Stimulated activated CD4-positive, alpha-beta T cell treated with anti-CD3 and anti-CD28 coated beads, Interleukin-4, amount 100 ng/mL, for 4 hours (primary cell): Measurements from ENCODE around the gene CAPN13.

Source experiments
- DNase-seq, 2 experiments: peaks; one replicate each; pipeline ENCODE4 v3.0.0-alpha.2; 2020

The CAPN13 gene, protein sequence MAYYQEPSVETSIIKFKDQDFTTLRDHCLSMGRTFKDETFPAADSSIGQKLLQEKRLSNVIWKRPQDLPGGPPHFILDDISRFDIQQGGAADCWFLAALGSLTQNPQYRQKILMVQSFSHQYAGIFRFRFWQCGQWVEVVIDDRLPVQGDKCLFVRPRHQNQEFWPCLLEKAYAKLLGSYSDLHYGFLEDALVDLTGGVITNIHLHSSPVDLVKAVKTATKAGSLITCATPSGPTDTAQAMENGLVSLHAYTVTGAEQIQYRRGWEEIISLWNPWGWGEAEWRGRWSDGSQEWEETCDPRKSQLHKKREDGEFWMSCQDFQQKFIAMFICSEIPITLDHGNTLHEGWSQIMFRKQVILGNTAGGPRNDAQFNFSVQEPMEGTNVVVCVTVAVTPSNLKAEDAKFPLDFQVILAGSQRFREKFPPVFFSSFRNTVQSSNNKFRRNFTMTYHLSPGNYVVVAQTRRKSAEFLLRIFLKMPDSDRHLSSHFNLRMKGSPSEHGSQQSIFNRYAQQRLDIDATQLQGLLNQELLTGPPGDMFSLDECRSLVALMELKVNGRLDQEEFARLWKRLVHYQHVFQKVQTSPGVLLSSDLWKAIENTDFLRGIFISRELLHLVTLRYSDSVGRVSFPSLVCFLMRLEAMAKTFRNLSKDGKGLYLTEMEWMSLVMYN

DNA sequence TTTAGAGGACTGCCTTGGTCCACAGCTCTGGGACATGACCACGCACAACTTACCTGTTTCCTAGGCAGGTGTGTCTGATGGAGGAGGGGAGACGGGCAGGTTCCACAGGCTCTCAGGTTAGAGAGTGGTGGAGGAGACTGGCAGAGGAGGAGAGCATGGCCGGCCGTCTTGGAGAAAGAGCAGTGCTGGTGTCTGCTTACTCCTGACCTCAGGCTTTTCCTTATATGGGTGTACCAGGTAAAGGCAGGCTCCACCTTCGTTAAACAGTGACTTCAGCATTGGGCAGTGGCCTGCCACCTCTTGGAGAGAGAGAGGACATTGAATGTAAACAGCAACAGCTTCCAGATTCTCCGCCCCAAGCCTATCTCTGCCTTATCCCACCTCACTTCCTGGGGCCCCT is at the start of gene CAPN13:
TSS of gene CAPN13 (minus strand) at position 198 of the 400 bp plus-strand sequence. CDS start 20,121 bp downstream, outside the sequence.
- no peak for DNase-seq

DNA sequence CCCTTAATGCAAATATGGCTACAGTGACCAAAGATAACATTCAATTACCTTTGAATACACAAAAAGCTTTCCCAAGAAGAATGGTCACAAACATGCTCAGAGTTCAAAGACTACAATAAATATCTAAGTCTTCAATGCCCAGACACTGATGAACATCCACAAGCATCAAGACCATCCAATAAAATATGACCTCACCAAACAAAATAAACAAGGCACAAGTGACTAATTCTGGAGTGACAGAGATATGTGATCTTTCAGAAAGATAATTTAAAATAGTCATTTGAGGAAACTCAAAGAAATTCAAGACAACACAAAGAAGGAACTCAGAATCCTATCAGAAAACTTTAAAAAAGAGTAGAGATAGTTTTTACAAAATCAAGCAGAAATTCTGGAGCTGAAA is 40.6 kb upstream of the CAPN13 start:
- DNase-seq: no peak

DNA sequence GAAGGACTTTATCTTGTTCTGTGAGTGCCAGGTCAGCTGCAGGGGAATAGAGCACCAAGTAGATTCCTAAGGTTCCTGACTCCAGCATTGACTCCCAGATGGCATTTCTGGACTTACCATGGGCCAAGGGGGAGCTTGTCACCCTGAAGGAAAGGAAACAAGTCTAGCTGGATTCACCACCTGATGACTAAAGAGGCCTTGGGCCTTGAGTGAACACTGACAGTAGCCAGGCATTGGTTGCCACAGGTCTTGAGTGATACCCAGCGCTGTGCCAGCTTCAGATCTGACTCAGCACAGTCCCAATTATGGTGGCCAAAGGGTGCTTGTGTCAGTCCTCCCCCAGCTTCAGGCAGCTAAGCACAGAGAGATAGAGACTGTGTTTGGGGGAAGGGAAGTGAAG is 40.1 kb upstream of the CAPN13 start:
- DNase-seq: no peak

DNA sequence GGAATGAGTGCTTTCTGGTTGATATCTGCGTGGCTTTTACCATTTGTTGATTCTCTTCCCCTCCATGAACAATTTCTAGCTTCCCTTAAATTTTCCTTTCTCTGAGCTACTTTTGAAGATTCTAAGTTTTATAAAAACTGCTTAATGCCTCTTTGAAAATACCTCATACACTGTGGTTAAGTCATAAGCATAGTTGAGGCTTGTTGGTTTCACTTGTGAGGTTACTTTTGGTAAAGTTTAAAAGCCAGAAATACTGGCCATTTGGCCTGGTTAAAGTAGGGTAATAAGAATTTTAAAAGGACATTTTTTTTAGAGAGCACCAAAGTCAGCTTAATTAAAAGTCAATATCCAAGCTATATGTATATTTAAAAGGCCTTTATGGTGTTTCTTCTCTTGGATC is 21.3 kb upstream of the CAPN13 start:
- DNase-seq: no peak

DNA sequence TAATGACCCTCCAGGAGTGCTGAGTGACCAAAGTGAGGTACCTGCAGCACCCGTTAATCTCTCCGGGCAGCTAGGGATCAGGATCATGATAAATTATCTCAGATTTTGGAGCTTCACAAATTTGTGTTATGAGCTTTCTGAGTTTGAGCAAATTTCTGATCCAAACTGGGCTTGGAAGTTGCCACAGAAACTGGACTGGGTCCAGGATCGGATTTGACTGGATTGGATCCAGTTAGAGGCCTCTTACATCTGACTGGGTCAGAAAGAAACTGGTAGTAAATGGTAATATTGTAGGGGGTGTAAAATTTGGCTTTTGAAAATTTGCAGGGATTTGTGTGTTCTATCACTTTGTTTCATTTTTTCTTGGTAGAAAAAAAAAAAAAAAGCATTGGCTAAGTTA is 19.7 kb upstream of the CAPN13 start:
- DNase-seq: no peak

DNA sequence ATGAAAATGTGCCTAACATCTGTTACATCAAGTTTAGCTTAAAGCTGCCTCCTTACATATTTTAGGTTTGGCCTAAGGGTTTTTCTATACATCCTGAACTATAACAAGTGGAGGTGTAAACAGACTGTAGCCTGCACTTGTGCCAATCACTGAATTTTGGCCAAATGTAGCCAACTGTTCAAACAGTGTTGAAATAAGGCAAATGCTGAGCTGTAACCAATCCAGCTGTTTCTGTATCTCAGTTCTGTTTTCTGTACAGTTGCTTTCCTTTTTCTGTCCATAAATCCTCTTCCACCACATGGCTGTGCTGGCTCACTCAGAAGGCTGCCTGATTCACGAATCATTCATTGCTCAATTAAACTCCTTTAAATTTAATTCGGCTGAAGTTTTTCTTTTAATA is 19.2 kb upstream of the CAPN13 start:
- no peak for DNase-seq

DNA sequence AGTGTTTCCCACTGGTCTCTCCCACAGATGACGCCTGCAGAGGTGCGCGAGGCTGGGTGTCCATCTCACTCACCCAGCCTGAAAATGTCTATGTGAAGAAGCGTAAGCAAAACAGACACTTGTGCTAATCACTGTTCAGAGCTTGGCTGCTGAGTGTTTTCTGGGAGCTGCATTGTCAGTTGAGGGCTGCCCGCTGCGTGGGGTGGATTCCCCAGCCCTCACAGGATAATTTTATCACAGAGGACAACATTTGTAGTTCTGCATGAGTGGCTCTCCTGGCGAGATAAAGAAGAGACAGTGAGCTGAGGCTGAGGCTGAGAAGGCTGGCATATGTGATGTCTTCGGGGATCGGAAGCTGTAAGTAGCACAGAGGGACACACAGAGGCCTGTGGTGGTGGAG is 16.2 kb upstream of the CAPN13 start:
- no peak for DNase-seq

DNA sequence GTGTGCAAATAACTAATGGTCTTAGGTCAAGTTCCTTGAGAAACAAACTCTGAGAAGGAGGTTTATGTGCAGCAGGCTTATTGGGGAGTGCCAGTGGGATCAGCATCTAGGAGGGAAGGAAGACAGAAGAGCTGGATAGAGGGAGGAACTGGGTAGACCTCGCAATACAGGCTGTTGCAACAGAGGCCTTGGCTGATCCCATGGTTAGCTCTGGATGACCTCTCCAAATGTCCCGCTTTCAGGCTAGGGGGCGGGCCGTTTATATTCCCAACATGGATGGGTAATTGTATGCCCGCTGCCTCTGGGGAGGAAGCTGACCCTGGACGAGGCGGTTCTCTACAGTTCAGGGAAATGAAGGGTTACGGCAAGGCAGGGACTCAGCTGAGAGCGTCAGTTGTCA is 14.7 kb upstream of the CAPN13 start:
- DNase-seq: no peak

DNA sequence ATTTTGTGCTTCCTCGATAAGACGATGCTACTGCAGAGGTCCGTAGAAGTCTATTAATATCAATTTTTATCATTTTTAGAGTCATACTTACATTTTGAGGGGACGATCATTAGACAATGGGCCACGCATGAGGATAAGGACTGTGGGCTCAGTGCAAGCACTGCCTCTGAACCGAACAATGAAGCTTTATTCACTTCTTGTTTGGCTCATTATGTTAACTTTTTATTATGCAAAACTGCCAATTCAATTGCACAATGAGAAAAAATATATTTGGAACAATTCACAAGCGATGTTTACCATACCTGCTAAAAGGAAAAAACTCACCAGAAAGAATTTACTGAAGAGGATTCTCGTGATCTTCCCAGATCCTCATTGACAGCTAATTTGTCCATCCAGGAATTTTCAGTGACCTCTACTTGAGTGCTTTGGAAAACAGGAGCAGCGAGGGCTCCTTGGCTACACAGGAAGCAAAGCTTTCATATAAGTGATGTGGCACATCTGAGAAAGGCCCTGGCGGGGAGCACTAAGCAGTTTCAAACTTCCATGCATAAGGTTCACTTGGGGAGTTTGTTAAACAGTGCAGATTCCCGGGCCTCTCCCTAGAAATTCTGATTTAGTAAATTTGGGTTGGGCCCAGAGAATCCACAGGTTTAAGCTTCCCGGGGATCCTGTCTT is 13.3 kb upstream of the CAPN13 start:
- DNase-seq: no peak

DNA sequence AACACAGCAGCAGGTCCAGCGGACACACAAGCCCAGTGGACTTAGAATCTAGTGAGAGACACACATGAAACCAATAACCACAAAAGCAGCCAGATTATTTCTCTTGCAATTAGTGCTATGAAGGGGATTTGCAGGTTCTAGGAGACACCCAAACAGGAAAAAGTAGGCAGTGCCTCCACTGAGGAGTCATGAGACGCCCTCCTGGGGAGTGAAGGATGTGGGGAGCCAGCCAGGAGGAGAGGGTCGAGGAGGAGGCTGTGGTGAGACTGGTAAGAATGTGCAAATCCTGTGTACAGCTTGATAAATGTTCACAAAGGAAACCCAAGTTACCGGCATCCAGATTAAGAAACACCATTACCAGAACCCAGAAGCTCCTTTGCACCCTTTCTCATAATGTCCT is 2.7 kb upstream of the CAPN13 start:
- DNase-seq: no peak

DNA sequence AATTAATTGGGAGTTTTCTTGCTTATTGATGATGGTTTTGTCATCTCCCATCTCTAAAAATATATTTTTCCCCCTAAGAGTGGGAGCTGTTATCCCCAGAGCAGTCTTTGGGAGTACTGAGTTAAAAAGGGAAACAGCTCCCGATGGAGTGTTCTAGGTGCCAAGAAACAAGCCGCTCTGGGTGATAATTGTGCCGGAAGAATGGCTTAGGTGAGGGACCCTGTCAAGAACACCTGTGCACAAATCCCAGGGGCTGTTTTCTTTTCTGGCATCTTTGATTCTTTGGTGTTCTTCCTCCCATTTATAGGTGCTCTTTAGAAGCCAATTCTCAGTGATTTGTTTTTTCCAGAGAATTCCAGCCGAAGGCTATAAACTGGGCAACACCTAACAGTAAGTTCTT is 1.4 kb upstream of the CAPN13 start:
- no peak for DNase-seq

DNA sequence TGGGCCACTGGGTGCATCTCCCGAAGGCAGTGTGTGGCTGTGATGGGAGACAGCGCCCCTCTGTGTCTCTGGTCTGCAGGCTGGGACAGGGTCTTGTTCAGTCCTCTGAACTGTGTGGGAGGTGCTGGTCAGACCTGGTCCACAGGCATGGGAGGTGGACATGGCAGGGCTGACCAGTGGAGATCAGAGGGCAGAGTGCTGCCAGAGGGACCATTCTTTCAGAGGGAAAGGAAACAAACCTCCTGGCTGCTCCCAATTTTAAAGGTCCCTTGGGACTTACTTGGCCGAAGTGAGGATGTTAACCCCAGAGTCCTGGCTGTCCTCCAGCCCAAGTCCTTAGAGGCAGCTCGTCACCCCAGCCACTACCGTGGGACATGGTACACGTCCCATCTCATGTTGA is 4.0 kb downstream of the CAPN13 start:
- no peak for DNase-seq

DNA sequence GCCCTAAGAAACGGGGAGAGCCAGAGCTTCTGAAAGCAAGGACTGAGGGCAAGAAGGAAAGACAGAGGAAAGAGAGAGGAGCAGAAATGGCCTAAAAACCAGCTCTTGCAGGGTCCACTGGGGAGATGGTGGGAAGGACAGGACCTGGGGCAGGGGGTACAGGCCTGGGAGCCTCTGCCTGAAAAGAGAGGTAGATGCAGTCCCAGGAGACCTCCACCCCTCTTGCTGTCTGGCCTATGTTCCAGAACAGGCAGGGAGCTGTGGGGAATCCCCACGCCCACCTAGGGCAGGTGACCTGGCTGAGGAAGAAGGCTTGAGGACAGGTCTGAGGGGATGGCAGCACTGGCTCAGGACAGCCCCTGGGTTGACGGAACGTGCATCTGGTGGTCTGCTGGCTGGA is 4.6 kb downstream of the CAPN13 start:
- no peak for DNase-seq

DNA sequence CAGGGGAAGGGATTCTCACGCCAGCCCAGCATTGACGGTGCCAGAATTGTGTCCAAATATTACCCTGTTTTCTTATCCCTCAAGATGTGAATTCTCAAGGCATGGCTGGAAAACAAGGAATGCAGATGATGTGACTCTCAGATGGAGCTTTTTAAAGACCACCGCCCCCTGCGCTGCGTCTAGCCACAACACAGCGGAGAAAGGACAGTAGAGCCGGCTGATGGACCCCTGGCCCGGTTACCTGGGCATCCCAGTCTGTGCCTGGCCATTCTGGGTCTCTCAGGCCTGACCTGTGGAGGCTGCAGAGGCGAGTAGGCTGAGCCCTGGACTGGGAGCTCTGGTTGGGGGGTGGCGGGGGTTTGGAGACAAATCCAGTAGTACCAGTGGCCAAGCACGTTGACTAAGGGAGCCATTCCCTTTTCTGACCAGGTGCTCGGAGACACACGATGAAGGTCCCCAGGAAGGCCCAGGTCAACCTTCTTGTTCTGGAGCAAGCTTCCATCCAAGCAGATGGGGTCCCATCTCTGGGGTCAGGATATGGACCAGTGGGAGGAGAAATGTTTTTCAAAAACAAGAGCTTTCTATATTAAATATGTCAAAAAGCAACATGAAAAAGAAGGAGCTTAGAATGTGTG is 5.3 kb downstream of the CAPN13 start:
- no peak for DNase-seq

DNA sequence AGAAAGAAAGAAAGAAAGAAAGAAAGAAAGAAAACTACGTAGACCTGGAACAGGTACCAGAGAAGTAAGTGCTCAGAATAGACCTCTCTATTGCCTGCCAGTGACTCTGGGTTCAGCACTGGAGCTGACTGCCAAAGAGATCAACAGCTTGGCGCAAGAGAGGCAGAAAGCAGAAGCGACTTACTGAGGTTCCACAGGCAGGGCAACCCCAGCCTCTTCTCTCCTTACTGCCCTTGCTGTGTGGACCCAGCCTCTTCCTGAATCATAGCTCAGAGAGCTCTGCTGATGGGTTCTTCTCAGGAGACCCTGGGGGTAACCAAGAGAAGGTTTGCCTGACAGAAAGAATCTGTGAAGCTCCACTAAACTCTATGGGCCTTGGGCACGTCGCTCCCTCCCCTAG is 7.1 kb downstream of the CAPN13 start:
- no peak for DNase-seq

DNA sequence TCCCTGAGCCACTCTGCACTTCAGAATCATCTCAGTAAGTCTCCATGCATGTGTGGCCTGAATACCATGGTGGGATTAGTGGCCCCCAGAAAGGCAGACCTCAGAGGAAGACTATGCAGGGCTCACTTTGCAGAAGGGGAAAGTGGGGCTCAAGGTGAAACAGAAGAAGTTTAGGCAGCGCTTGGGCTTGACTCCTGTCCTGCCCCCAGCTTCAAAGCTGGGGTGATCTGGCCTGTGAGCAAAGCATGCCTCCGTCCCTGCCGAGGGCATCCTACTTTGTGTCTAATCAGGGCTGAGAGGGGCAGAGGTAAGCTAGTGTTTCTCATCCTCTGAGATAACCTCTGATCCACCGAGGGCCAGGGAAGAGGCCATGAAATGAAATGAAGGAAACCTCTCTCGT is 7.9 kb downstream of the CAPN13 start:
- DNase-seq: no peak

DNA sequence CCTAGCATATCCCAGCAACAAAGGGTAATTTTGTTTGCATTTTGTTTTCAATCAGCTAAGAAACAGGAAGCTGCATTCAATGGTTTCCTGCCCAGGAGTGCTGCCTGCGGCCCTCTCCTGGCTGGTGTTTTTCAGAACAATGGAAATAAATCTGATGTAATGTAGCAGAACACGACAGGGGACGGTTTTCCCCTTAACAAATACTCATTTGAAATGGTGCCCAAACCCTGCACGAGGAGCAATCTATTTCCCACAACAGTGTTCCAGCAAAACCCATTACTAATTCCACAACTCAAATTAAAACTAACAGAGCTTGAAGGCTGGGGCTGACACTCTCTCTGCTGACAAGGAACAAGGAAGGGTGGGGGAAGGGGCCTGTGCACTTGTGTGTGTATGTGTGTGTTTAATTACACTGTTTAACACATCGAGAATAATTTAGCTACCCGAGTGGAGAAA is 8.7 kb downstream of the CAPN13 start:
- DNase-seq: no peak

DNA sequence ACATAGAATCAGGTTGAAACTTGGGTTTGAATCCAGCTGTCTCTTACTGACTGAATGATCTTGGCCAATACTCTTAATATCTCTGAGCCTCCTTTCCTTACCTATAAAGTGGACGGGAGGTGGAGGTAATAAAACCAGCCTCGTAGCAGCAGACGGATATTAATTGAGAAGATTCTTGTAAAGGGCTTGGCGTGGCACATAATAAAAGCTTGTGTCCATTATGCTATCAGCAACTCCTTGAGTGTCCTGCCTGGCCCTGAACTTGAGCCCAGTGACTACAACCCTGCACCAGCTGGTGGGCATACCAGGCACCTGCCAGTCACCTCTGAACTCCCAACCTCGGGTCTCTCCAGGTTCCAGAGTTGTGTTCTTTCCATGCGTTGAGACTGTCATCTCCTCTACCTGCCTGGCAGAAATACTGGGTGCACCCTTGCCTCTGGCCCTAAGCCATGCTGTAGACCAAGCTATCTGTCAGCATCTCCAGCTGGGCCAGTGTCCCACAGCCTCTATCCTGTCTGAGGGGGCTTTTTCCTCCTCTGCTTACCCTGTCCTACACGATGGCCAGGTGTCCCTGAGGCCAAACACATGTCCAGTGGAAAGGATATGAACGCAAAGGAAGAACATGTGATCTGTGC is 9.7 kb downstream of the CAPN13 start:
- no peak for DNase-seq

DNA sequence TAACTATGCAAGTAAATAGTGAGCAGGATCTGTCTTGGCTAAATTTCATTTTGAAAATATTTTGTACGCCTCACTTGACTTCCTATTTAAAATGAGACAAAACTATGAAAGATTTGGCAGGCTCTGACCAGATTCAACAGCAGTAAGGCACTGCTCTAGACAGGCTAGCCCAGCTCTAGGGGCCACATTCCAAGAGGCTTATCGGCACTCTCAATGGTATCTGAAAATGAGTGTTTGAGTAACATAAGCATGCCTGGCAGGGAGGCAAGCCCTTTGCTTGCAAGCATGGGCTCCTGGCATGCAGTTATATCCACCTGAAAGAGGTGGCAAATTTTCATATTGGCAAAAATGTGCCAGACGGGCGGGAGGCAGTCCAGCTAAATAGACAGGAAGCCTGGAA is 10.5 kb downstream of the CAPN13 start:
- no peak for DNase-seq

DNA sequence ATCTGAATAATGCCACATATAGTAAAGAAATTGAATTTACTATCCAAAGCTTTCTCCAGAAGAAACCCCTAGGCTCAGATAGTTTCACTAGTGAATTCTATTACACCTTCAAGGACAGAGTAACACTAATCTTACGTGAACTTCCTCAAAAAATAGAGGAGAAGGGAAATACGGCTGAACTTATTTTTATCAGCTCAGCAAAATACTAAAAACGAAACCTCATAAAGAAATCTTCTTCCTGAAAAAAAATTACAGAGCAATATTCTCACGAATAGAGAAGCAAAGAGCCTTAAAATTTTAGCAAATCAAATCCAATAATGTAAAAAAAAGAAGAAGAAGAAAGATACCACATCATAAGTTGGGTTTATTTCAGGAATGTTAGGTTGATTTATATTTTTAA is 14.7 kb downstream of the CAPN13 start:
- no peak for DNase-seq

DNA sequence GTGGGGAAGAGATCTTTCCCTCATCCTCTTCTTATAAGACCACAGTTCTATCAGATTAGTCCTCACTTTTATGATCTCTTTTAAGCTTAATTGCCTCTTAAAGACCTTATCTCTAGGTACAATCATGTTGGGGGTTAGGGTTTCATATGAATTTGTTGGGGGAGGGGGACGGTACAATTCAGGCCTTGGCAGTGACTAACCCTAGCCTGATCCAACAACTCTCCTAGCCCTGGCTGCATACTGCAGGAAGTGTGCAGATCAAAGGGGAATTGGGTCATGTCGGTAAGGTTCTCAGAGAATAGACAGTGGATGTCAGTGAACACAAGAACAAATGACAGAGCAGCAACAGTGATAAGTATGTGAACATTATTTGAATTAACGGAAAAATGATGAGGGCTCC is 16.4 kb downstream of the CAPN13 start:
- DNase-seq: no peak

DNA sequence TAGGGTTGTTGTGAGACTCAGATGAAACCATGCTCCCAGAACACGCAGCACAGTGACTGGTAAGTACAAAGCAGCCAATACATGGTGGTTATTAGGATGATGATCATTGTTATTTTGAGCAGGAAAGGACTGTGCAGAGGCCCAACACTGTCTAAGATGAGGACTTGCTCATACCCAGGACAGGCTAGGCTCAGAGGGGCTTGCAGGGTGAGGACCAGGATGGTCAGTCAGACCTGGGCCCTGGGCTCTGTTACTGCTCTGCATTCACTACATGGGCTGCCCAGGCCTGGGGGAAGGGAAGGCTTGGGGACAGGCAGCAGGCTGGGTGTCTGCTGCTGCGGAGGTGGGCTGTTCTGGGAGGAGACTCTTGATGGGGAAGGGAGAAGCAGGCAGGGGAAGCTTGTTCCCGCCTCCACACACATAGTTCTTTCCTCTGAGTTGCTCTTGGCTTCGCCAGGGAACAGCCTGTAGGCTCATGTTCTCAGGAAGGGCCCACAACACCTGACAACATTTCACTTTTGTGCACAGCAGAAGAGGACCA is 17.5 kb downstream of the CAPN13 start:
- DNase-seq: no peak
